Measurements from ENCODE around the gene COL19A1. TPM values are rescaled to one million over a fixed set of nuclear protein-coding genes. Genes with fewer than 3 reads are reported as not detected.

Gene COL19A1
- total RNA-seq, 1 experiment from 2014 or later: not detected

DNA sequence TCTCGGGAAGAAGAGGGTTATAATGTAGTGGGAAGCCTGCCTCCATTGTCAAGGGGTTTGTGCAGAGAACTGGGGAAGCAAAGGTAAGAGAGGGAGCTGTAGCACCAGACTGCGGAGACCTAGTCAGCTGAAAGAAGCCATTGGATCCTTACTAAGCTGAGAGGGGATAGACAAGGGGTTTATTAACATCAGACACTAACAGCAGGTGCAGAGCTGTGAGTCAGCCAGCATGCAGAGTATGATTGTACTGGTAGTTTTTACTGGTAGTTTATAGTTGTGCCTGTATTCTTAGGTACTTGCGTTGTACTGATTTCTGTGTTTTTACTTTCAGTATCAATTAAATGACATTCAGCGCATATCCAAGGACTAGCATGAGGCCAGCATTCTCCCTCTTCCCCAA is 17.8 kb upstream of the COL19A1 start:
- Histone ChIP-seq H3K36me3 (no peaks in the 10 kb centered on the region), H3K27me3 (no peaks in the 10 kb centered on the region), H3K4me3 (no peak overlapping the region), H3K9me3 (peaks cover 8% of the 10 kb centered on the region; the same call in 1 of the 2 replicates)
- DNase-seq: no peak

DNA sequence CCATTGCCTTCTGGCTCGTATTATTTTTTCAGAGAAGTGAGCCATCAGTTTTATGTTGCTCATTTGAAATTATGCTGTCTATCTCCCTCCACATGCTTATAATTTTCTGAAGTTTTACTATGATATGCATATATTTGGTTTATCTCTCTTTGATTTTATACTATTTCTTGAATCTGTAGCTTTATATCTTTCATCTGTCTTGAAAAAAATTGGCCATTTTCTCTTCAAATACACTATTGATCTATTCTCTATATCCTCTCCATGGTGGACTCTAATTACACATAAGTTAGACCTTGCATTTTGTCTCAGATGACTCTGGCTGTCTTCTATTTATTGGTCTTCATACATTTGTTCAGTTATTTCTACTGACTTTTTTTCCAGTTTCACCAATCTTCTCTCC is 13.7 kb upstream of the COL19A1 start:
- Histone ChIP-seq H3K9me3 (peaks cover 8% of the 10 kb centered on the region; the same call in 1 of the 2 replicates), H3K4me3 (no peak overlapping the region), H3K36me3 (no peaks in the 10 kb centered on the region), H3K27me3 (no peaks in the 10 kb centered on the region)
- no peak for DNase-seq

DNA sequence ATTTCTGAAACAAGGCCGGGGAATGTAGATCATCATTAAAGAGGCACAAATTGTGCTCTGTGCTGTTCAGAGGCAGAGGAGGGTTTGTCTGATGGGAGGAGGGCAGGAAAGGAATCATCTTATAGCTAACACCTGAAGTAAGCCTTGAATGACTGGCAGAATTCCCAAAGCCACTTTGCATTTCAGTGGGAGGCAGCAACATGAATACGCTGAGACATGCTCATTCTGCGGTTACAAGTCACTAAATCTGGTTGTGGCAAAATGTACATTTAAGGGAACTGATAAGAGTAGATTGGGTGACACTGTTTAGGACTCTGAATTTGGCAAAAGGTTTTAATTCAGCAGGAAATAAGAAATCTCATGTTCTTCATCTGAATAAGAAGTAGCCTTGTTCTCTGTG is 4.4 kb upstream of the COL19A1 start:
- no peaks in the 10 kb centered on the region for H3K36me3 ChIP-seq
- DNase-seq: no peak
- H3K27me3 ChIP-seq: no peaks in the 10 kb centered on the region; the same call in 1 of the 2 replicates
- no peaks in the 10 kb centered on the region for H3K9me3 ChIP-seq
- no peak overlapping the region for H3K4me3 ChIP-seq

DNA sequence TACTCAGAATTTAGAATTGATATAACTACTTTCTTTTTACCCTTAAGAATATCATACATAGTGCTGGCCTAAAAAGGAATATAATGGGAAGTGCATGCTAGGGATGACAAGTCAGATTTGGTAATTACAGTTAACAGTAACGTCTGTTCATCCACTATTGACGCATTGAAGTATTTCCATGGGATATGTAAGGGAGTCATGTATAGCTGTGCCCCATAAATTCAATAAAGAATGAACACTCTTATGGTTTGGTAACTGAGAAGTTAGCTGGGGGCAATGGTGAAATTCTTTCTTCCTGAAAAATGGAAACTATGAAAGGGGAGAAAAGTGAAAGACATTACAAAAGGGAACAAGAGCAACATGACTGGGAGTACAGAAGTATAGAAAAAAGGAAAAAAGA is 2.6 kb upstream of the COL19A1 start:
- DNase-seq: no peak
- no peaks in the 10 kb centered on the region for H3K36me3 ChIP-seq
- no peaks in the 10 kb centered on the region for H3K9me3 ChIP-seq
- H3K4me3 ChIP-seq: no peak overlapping the region
- no peaks in the 10 kb centered on the region; the same call in 1 of the 2 replicates for H3K27me3 ChIP-seq

DNA sequence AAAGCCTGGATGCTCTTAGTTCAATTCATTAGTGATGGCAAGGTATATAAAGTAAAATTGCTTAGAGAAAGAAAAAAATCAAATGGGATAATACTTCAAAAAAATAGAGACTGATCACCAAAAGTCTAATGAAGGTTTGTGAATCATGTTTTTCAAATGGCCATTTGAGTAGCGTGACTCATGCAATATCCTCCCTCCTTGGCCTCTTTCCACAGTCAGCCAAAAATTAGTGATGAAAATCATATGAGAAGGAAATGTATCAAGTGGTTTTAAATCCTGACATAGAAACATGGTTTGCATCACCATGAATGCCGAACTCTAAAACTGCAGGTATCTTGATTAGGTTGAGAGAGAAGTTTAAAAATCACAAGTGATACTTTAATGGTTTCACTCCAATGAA is 1.2 kb upstream of the COL19A1 start:
- Histone ChIP-seq H3K9me3 (no peaks in the 10 kb centered on the region), H3K4me3 (no peak overlapping the region), H3K27me3 (no peaks in the 10 kb centered on the region; the same call in 1 of the 2 replicates), H3K36me3 (no peaks in the 10 kb centered on the region)
- peak; percentile 35 for DNase-seq

DNA sequence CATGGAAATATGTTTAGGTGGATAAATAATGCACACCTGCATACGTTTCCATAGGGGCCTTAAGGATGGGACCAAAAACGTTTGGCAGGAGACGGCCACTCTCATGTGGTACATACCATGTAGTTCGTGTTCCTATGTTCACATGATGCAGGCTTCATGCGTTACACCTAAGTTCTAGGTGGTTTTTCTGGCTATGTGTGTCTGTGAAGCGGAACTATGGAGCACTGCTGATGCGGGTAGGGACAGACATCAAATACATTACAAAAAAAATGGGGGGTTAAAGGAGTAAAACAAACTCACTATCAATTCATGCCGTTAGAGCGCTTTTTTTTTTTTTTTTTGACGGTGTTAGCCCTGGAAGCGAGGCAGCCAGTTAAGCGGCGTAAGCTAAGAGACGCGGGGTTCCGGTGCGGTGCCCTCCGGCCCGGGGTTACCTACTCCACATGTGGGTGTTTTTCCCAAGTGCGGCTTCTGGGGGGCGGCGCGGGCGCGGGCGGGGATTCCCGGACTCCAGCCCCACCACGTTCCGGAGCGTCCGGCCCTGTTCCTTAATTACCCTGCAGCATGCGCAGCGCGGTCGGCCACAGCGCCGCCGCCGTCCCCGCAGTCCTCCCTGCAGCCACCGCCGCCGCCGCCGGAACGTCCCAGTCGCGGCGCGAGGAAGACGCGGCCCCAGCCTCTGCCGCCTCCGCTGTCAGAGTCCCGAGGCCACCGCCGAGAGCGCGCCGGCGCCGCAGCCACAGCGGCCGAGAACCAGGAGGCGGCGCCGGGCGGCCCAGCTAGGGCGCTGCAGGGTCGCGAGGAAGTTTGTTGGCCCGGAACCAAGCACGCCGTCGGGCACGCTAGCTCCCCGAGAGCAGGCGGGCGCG is 648 bp downstream of the COL19A1 start:
- peak overlapping the region; percentile 54 for H3K4me3 ChIP-seq
- no peaks in the 10 kb centered on the region for H3K9me3 ChIP-seq
- DNase-seq: peak; percentile 62
- no peaks in the 10 kb centered on the region; the same call in 1 of the 2 replicates for H3K27me3 ChIP-seq
- H3K36me3 ChIP-seq: no peaks in the 10 kb centered on the region

DNA sequence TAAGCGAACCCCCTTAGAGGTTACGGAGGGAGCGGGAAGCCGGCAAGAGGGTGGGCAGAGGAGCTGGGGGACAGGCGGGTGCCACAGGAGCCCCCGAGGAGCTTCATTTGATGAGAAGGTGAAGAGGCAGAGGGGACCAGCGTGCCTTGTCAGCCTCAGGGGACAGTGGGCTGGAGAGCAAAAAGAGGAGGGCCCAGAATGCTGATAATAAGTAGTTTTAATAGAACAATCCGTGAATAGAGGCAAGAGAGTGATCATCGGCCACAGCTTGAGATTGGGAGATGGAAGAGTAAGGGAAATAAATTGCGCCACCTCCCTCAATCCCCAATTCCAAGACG is 1.3 kb downstream of the COL19A1 start:
- Histone ChIP-seq H3K36me3 (no peaks in the 10 kb centered on the region), H3K27me3 (no peaks in the 10 kb centered on the region; the same call in 1 of the 2 replicates), H3K4me3 (peak overlapping the region; percentile 54), H3K9me3 (no peaks in the 10 kb centered on the region)
- no peak for DNase-seq

DNA sequence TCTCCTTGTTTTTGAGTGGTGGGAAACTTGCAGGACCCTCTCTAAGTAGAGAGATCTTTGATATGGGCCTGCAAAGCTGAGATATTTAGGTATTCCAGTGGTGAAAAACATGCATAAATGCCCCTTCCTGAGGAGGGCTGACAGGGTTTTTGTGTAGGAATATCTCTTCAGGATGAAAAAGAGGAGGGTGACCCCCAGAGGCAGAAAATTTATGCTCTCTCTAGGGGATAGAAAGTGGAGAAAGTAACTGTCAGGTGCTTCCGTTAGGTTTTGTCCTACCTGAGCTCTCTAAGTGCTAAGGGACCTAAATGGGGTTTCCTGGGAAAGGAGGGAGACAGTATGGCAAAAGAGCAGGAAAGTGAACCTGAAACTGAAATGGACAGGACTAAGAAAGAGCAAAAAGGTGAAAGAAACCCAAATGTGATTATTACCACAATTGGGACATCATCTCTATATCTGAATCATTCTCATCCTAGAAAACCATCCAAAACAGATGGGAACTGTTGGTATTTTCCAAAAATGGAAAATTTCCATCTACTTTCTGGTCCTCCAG is 2.0 kb downstream of the COL19A1 start:
- H3K4me3 ChIP-seq: no peak overlapping the region
- no peak for DNase-seq

DNA sequence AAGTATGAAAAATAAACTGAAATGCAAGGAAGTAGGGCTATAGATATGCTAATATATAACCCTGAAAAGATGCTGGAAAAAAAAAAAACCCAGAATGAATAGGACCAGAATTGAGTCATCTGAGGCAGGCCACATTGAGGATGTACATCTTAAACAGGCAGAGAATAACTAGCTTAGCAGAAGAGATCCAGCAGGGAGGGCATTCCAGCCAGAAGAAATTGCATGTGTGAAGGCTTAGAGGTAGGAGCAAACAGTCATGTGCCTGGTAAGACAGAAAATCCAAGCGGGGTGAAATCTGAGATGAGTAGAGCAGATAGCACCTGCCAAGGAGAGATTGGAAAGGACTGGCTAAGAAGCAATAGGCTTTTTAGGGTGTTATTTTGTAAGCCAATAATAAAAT is 2.6 kb downstream of the COL19A1 start:
- H3K27me3 ChIP-seq: no peaks in the 10 kb centered on the region; the same call in 1 of the 2 replicates
- H3K4me3 ChIP-seq: no peak overlapping the region
- DNase-seq: no peak
- H3K9me3 ChIP-seq: no peaks in the 10 kb centered on the region
- no peaks in the 10 kb centered on the region for H3K36me3 ChIP-seq

More for the DNA sequence above, 2.0 kb downstream of the COL19A1 start:
- H3K9me3 ChIP-seq: no peaks in the 10 kb centered on the region
- H3K36me3 ChIP-seq: no peaks in the 10 kb centered on the region
- no peaks in the 10 kb centered on the region; the same call in 1 of the 2 replicates for H3K27me3 ChIP-seq

DNA sequence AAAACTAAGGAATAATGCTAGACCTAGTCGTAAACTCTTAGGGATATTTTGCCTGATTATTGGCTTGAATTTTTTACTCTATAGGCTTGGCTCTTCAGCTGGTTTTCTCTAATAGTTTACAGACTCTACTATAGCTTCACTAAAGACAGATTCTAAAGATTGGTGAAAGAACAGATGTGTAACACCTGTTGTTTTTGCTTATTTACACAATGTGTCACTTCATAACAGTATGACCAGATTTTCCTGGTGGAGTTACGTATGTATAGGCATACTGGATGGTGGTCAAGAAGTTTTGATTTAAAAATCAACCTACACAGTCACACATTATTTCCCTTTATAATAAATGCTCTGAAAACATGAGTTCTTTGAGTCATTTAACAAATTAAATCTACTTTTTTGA is 4.8 kb downstream of the COL19A1 start:
- DNase-seq: no peak
- no peak overlapping the region for H3K4me3 ChIP-seq
- H3K36me3 ChIP-seq: no peaks in the 10 kb centered on the region

DNA sequence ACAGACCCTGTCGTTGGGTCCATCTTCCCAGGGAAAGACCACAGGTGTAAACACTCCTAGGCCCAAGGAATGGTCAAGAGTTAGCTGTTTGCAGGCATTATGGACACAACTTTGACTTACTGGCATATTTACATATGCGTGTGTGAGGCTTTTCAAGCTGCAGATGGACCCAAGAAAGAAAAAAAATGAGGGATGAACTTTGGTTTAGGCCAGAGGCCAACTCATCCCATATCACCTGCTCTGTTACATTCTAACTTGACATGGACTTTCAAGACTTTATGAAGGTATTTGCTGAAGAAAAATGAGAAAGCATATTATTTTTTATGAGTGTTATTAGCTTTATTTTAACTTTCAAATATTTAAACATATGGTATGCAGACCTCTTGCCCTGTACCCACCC is 6.9 kb downstream of the COL19A1 start:
- Histone ChIP-seq H3K4me3 (no peak overlapping the region), H3K27me3 (no peaks in the 10 kb centered on the region), H3K36me3 (no peaks in the 10 kb centered on the region), H3K9me3 (no peaks in the 10 kb centered on the region)
- no peak for DNase-seq

More for the DNA sequence above, 4.8 kb downstream of the COL19A1 start:
- H3K9me3 ChIP-seq: no peaks in the 10 kb centered on the region
- H3K27me3 ChIP-seq: no peaks in the 10 kb centered on the region; the same call in 1 of the 2 replicates

DNA sequence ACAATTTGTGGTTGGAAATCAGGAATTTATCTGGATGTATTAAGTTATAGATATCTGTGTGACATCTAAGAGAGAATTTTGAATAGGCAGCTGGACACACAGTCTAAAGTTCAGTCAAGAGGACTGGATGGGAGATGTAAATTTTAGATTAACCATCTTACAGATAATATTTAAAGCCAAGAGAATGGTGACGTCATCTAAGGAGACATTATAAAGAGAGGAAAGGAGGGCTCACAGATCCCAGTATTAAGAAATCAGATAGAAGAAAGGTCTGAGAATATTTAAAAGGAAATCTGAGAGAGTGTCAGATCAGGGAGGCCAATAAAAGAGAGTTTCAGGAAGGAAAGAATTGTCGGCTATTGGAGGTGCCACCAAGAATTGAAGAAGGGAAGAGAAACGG is 9.4 kb downstream of the COL19A1 start:
- DNase-seq: no peak
- H3K27me3 ChIP-seq: no peaks in the 10 kb centered on the region
- no peak overlapping the region for H3K4me3 ChIP-seq
- no peaks in the 10 kb centered on the region for H3K9me3 ChIP-seq
- H3K36me3 ChIP-seq: no peaks in the 10 kb centered on the region

DNA sequence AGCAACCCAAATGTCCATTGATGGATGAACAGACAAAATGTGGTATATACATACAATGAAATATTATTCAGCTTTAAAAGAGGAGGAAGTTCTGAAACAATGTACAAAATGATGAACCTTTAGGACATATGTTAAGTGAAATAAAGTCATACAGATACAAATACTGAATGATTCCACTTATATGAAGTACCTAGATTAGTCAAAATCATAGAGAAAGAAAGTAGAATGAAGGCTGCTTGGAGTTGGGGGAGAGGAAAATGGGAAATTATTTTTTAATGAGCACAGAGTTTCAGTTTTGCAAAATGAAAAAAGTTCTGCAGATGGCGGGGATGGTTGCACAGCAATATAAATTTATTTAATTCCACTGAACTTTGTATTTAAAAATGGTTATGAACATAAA is 12.4 kb downstream of the COL19A1 start:
- H3K27me3 ChIP-seq: no peaks in the 10 kb centered on the region
- H3K4me3 ChIP-seq: no peak overlapping the region
- no peak for DNase-seq
- H3K36me3 ChIP-seq: no peaks in the 10 kb centered on the region
- no peaks in the 10 kb centered on the region for H3K9me3 ChIP-seq

DNA sequence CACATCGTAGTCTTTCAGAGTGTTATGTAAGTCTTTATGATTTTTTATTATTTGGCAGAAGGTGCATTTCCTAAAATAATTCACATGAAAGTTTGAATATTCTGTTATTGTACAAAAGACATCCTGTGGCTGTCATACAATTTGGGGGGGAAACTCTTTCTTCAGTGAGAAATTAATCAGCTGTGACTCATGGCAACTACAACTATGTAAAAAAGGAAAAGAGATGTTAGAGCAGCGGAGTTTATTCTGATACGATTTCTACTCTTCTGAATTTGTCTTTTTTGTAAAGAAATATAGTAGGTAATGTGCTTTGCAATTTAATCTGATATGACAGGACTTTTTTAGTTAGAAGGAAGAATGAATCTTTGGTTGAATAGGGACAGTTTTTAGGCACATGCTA is 14.2 kb downstream of the COL19A1 start:
- H3K36me3 ChIP-seq: no peaks in the 10 kb centered on the region
- DNase-seq: no peak
- no peak overlapping the region for H3K4me3 ChIP-seq
- H3K9me3 ChIP-seq: no peaks in the 10 kb centered on the region
- H3K27me3 ChIP-seq: no peaks in the 10 kb centered on the region

DNA sequence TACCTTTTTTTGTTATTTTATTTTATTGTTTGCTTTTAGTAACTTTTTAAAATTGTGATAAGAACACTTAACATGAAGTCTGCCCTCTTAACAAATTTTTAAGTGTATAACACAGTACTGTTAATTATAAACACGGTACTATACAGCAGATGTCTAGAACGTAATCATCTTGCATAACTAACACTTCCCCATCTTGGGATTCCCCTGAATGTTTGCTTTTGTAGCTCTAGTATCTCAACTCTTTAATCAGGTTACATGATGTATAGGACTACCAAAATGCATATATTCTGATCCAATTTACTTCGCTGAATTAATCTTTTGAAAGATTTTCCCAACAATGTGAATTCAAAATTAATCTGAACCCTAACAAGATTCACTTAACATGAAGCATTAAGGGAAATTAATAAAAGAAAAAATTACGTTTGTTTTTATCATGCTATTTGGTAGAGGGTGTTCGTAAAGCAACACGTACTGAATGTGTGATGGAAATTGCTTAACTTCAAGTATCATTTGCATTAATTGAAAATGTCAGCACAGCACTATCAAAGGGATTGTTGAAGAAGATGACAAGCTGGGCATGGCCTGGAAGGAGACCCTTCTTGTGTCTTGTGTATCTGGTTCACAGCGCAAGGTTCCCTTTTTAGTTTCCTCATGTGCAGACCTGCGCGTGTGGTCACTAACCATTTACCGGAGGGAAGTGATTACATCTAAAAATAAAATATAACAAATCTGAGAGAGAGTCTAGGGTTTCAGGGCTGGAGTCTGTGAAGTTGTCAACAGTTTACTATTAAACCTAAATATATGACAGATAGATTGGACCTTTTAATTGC is 15.2 kb downstream of the COL19A1 start:
- Histone ChIP-seq H3K36me3 (no peaks in the 10 kb centered on the region), H3K9me3 (no peaks in the 10 kb centered on the region), H3K27me3 (no peaks in the 10 kb centered on the region), H3K4me3 (no peak overlapping the region)
- no peak for DNase-seq

DNA sequence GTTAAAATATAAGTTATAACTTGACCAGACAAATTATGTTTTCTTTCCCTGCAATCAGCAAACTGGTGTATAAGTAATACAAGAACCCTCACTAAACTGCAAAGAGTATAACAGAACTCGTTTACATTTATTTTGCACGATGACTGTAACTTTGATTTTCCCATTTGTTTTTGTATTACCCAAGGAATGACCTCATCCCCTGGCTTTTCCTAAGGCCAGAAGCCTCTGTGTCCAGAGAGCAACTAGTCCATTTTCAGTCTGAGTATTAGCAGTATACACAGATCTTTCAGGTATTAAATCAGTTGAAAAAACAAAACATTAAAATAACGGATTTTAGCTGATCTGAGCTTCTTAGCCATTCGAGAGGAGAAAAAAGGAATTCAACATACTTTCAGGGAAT is 17.2 kb downstream of the COL19A1 start:
- no peak overlapping the region for H3K4me3 ChIP-seq
- no peak for DNase-seq
- peaks cover 2% of the 10 kb centered on the region; the same call in 1 of the 2 replicates for H3K9me3 ChIP-seq
- H3K27me3 ChIP-seq: no peaks in the 10 kb centered on the region
- H3K36me3 ChIP-seq: no peaks in the 10 kb centered on the region

DNA sequence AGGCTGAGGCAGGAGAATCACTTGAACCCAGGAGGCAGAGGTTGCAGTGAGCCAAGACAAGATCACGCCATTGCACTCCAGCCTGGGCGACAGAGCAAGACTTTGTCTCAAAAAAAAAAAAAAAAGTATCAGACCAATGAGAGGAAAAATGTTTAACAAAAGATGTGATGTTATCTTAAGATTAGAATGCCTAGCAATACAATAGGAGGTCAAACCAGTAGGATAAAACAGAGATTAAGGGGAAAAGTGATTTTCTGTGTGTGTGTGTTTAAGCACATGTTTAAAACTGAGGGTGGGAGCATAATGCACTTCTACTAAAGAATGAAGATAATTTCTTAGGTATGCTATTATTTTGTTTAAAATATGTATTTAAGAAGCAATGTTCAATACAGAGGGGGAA is 17.9 kb downstream of the COL19A1 start:
- no peaks in the 10 kb centered on the region for H3K27me3 ChIP-seq
- H3K9me3 ChIP-seq: peaks cover 2% of the 10 kb centered on the region; the same call in 1 of the 2 replicates
- no peaks in the 10 kb centered on the region for H3K36me3 ChIP-seq
- no peak overlapping the region for H3K4me3 ChIP-seq
- DNase-seq: no peak
